ENCODE results near the gene PAFAH1B2.

- no peak for TF ChIP-seq POLR2A (IDR thresholded peaks at IDR 0.05; ENCODE audit: low read depth, low read length)
- TF ChIP-seq POLR2AphosphoS5 (IDR thresholded peaks at IDR 0.05; ENCODE audit: low read depth, low read length), result no peak
Measured at GRCh38 chr11:117130879-117131278, 13.2 kb upstream of the PAFAH1B2 start.

Measured in GM12892 (cell line).